AG04450 (cell line): ENCODE results near the gene TAX1BP1. TPM values are rescaled to one million over a fixed set of nuclear protein-coding genes. Genes with fewer than 3 reads are reported as not detected.

ENCODE experiments used
- CTCF ChIA-PET: fragments of 300-600, 350-600 bp; formaldehyde crosslinking; extraction: SDS; loops from one replicate; lab custom pipeline; 2022; ENCODE audit warnings: antibody characterized with exemption, inconsistent platforms; lab: Charles Lee
- POLR2A ChIA-PET: fragments of 350-600 bp; formaldehyde crosslinking; extraction: SDS; loops from one replicate; lab custom pipeline; 2021; ENCODE audit warnings: antibody characterized with exemption, inconsistent platforms; lab: Yijun Ruan, JAX
- DNase-seq: peaks from one replicate; pipeline ENCODE4 v3.0.0-alpha.2; 2011; ENCODE audit warnings: low read depth, low spot score
- H3K27ac ChIP-seq: one replicate; pipeline ENCODE4 v1.5.1; 2012; ENCODE audit warnings: low read depth, low read length, control low read depth
- H3K27me3 ChIP-seq: one replicate; pipeline ENCODE4 v1.6.0; 2012; ENCODE audit warnings: low read length; ENCODE audit not compliant: control insufficient read depth, insufficient read depth
- H3K4me3 ChIP-seq: 2 replicates; pipeline ENCODE4 v1.5.1; 2011; ENCODE audit warnings: mild to moderate bottlenecking, low read depth, low read length, control low read depth
- H3K9me3 ChIP-seq: 2 replicates; pipeline ENCODE4 v1.5.1; 2012; ENCODE audit warnings: low read length; ENCODE audit not compliant: control insufficient read depth, insufficient read depth
- polyA plus RNA-seq: library from polyadenylated mRNA; depleted of rRNA; stranded (reverse); fragments of >200 nt; gene quantifications from 2 replicates; pipeline ENCODE4 v1.2.3, GENCODE V29; 2011
- TF ChIP-seq, protein P1 (sequence below): IDR thresholded peaks from 2 replicates; pipeline ENCODE4 v1.5.1; 2011; ENCODE audit warnings: low read depth, low read length, control low read depth, inconsistent platforms

Gene TAX1BP1
- polyA plus RNA-seq, 1 experiment = 116 TPM

DNA sequence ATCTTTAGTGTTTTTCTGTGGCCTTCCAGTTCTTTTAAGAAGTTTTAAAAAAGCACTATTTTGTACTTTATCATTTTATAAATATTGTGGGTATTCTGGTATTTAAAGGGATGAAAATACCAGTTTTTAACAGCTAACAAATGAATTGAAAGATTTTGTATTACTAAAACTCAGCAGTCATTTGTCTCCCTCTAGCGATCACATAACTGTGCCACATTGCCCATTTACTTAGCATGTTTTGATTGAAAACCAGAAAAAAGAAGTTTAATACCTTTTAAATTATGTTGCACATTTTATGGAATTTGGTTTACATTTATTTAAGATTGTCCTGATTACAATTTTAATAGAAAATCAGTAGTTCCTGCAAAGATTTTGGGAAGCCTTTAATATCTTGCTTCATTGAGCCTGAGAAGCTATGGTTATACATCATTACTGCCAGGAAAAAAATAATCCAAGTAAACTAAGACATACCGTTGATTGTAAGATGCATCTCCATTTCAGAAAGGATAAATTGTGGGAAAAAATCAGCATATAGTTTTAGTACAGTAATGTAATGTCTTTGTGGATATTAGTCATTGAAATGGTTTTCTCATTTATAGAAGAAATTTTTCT, 34.9 kb downstream of the TAX1BP1 start:
- DNase-seq = no peak
- Histone ChIP-seq H3K4me3 (no peak overlapping the region), H3K27ac (no peak overlapping the region), H3K9me3 (no peaks in the 10 kb centered on the region), H3K27me3 (no peaks in the 10 kb centered on the region)
- CTCF ChIA-PET = interaction anchor here (0.6 to 6.8 kb wide), 29 partner anchors 8 to 579 kb away, joined by 3 to 47 read pairs (median 3); no protein-coding TSS in a partner anchor
- POLR2A ChIA-PET = interaction anchor here (0.6 kb wide), 1 partner anchor 36 kb away, joined by 3 read pairs; no protein-coding TSS in a partner anchor
- TF ChIP-seq, protein P1, sequence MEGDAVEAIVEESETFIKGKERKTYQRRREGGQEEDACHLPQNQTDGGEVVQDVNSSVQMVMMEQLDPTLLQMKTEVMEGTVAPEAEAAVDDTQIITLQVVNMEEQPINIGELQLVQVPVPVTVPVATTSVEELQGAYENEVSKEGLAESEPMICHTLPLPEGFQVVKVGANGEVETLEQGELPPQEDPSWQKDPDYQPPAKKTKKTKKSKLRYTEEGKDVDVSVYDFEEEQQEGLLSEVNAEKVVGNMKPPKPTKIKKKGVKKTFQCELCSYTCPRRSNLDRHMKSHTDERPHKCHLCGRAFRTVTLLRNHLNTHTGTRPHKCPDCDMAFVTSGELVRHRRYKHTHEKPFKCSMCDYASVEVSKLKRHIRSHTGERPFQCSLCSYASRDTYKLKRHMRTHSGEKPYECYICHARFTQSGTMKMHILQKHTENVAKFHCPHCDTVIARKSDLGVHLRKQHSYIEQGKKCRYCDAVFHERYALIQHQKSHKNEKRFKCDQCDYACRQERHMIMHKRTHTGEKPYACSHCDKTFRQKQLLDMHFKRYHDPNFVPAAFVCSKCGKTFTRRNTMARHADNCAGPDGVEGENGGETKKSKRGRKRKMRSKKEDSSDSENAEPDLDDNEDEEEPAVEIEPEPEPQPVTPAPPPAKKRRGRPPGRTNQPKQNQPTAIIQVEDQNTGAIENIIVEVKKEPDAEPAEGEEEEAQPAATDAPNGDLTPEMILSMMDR = peak; percentile 63

DNA sequence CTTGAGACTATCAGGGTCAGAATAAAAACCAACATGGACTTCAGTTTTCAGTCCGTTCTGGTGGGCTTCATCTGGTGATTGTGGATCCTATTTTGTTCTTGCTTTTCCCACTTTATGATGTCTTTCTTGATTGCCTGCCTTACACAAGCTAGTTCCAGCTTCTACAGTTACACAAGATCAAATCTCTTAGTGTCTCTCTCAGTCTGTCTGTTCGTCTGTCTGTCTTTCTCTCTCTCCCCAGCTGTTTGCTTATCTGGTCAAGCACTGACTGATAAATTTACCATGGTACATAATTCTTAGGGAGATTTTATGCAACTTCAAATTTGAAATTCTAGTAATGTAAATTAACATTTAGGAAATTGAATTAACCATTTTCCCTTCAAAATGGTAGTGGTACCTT, 35.8 kb downstream of the TAX1BP1 start:
- no peak overlapping the region for H3K27ac ChIP-seq
- no peak for DNase-seq
- no peaks in the 10 kb centered on the region for H3K27me3 ChIP-seq
- no peaks in the 10 kb centered on the region for H3K9me3 ChIP-seq
- POLR2A ChIA-PET = no interaction called here
- TF ChIP-seq, protein P1 = no peak
- CTCF ChIA-PET = interaction anchor here (0.9 to 6.8 kb wide), 10 partner anchors 9 to 580 kb away, joined by 3 to 47 read pairs (median 5); no protein-coding TSS in a partner anchor
- no peak overlapping the region for H3K4me3 ChIP-seq

DNA sequence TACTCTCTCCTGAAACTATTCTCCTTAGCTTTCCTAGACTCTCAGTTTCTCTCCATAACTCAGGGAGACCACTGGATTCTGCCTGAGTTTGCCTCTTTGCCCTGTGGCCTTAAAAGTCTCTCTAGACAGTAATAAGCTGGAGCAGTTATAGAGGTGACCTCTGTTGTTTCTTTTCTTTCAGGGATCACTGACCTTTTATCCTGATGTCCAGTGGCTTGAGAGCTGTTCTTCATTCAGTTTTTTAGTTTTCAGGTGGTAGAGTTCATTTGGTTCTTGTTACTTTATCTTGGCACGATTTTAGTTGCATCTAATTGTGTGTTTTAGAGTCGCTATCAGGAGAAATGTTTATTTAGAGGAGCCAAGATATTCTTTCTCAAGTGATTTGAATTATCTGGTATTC, 37.7 kb downstream of the TAX1BP1 start:
- no peaks in the 10 kb centered on the region for H3K27me3 ChIP-seq
- no peak for DNase-seq
- H3K4me3 ChIP-seq = no peak overlapping the region
- ChIA-PET CTCF (interaction anchor here (1.6 to 6.8 kb wide), 3 partner anchors 32 to 582 kb away, joined by 3 to 47 read pairs (median 10); no protein-coding TSS in a partner anchor), POLR2A (no interaction called here)
- H3K27ac ChIP-seq = no peak overlapping the region
- no peaks in the 10 kb centered on the region for H3K9me3 ChIP-seq
- TF ChIP-seq, protein P1 = no peak

DNA sequence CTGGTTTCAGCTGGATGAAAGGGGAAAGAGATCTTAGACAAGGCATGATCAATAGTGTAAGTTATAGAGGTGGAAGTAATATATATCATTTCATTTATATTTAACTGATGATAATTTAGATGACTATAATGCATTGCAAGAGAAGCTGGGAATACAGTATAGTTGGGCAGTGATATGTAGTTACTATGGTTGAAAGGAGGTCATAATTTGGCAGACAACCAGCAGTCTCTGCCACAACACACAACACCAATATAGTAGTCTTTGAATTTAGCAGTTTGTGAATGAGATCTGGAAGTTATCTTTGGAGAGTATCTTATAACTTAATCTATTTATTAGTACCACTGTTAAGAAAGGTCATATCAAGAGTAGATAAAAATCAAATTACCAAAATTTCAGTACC, 39.9 kb downstream of the TAX1BP1 start:
- H3K27ac ChIP-seq = no peak overlapping the region
- no peaks in the 10 kb centered on the region for H3K27me3 ChIP-seq
- POLR2A ChIA-PET = no interaction called here
- TF ChIP-seq, protein P1 = no peak
- no peaks in the 10 kb centered on the region for H3K9me3 ChIP-seq
- no peak overlapping the region for H3K4me3 ChIP-seq
- CTCF ChIA-PET = interaction anchor here (1.3 to 1.4 kb wide), 2 partner anchors 314 to 584 kb away, joined by 4 to 5 read pairs; no protein-coding TSS in a partner anchor
- DNase-seq = no peak

DNA sequence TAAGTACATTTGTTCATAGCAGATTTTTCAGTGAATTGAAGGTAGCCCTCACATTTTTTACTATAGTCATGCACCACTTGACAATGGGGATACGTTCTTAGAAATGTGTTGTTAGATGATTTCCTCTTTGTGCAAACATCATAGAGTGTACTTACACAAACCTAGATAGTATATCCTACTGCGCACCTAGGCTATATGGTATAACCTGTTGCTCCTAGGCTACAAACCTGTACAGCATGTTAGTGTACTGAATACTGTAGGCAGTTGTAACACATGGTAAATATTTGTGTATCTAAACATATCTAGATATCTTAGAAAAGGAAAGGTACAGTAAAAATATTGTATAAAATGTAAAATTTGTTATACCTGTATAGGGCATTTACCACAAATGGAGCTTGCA, 41.2 kb downstream of the TAX1BP1 start:
- Histone ChIP-seq H3K27me3 (no peaks in the 10 kb centered on the region), H3K27ac (no peak overlapping the region), H3K9me3 (no peaks in the 10 kb centered on the region), H3K4me3 (no peak overlapping the region)
- no peak for DNase-seq
- TF ChIP-seq, protein P1 = no peak
- CTCF ChIA-PET = interaction anchor here (1.8 kb wide), 1 partner anchor 585 kb away, joined by 5 read pairs; no protein-coding TSS in a partner anchor
- POLR2A ChIA-PET = no interaction called here
